ENCODE results near the gene TTC3. TPM values are rescaled to one million over a fixed set of nuclear protein-coding genes. Genes with fewer than 3 reads are reported as not detected.

TTC3 gene
- total and polyA plus RNA-seq, 2 of the 13 experiments (the other 11 are each of a cell fraction or from before 2014, with no cell fraction given), result 55.7 to 108 TPM

GRCh38 chr21:37073417-37074196 is 553 bp downstream of the TTC3 start (continued):
- TF ChIP-seq CTCF (CRISPR knock-in tag; IDR thresholded peaks at IDR 0.05) (peak; percentile 56), ZNF280B (CRISPR knock-in tag; IDR thresholded peaks at IDR 0.05; ENCODE audit: borderline replicate concordance) (0 out of 2 replicates have a peak, but pooled peaks have one; percentile 59), ZNF34 (CRISPR knock-in tag; IDR thresholded peaks at IDR 0.05; ENCODE audit: borderline replicate concordance) (0 out of 2 replicates have a peak, but pooled peaks have one; percentile 22), THRA (CRISPR knock-in tag; IDR thresholded peaks at IDR 0.05; ENCODE audit: borderline replicate concordance) (0 out of 2 replicates have a peak, but pooled peaks have one; percentile 13), ZNF317 (CRISPR knock-in tag; IDR thresholded peaks at IDR 0.05) (no peak), ZMYM3 (CRISPR knock-in tag; IDR thresholded peaks at IDR 0.05) (peak; percentile 46; the same call in 1 of the 2 replicates), SKI (IDR thresholded peaks at IDR 0.05; ENCODE audit: partially characterized antibody) (peak; percentile 18), YEATS4 (CRISPR knock-in tag; IDR thresholded peaks at IDR 0.05; ENCODE audit: borderline replicate concordance) (peak; percentile 72), ZNF432 (CRISPR knock-in tag; IDR thresholded peaks at IDR 0.05; ENCODE audit: borderline replicate concordance) (no peak), NFYC (CRISPR knock-in tag; IDR thresholded peaks at IDR 0.05) (no peak), SOX13 (IDR thresholded peaks at IDR 0.05) (no peak), SOX13 (CRISPR knock-in tag; conservative IDR thresholded peaks at IDR 0.05 in 1 of 2, IDR thresholded peaks at IDR 0.05 in 1 of 2) (peak in 1 of 2 experiments; percentile 5; a peak in 1 of 4 replicates), ZNF710 (CRISPR knock-in tag; IDR thresholded peaks at IDR 0.05; ENCODE audit: borderline replicate concordance) (0 out of 2 replicates have a peak, but pooled peaks have one; percentile 21), SKIL (CRISPR knock-in tag; IDR thresholded peaks at IDR 0.05; ENCODE audit: borderline replicate concordance) (peak; percentile 43), KDM2A (CRISPR knock-in tag; IDR thresholded peaks at IDR 0.05; ENCODE audit: borderline replicate concordance, low read depth) (peak; percentile 76), RBM22 (optimal IDR thresholded peaks at IDR 0.05; ENCODE audit: low read length) (peak; percentile 22), ZNF350 (CRISPR knock-in tag; IDR thresholded peaks at IDR 0.05; ENCODE audit: borderline replicate concordance, low read depth) (0 out of 2 replicates have a peak, but pooled peaks have one; percentile 56), ZNF44 (CRISPR knock-in tag; IDR thresholded peaks at IDR 0.05) (no peak), POLR2A (IDR thresholded peaks at IDR 0.05; ENCODE audit: insufficient read depth in 1 of 2, low read depth in 2 of 2, low read length in 2 of 2) (peak in 1 of 2 experiments; percentile 51; a peak in 1 of 4 replicates)

Measured in HepG2 (cell line).